Measurements from ENCODE around the gene PREX1.

The PREX1 gene

DNA sequence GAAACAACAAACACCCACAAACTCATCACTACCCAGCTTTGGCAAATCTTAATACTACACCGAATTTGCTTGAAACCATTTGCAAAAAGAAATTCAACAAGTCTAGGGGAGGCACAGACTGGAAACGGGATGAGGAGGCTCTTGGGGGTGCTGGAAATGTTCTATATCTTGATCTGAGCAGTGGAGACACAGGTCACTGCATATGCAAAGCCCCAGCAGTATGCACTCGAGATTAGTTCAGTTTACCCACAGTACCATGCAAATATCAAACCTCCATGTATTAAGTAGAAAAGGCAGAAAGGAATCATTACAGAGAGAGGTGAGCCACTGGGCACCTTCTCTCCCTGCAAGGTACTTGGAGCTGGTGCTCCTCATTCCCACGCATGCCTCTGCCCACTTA lies 75.9 kb downstream of the PREX1 start:
- ChIA-PET POLR2A (interaction anchor here (0.6 kb wide), 1 partner anchor 46 kb away, joined by 3 read pairs; no protein-coding TSS in a partner anchor), CTCF (interaction anchor here (1.0 to 4.2 kb wide), 4 partner anchors 8 to 22 kb away, joined by 3 to 15 read pairs (median 8); no protein-coding TSS in a partner anchor)
- no peak for DNase-seq
- Histone ChIP-seq H3K4me3 (ENCODE audit: control insufficient read depth in 1 of 7, extremely low read depth in 1 of 7, insufficient read depth in 4 of 7, low read depth in 2 of 7, low read length in 6 of 7) (peak overlapping the region in 1 of 7 experiments; percentile 48), H3K4me1 (ENCODE audit: control extremely low read depth in 1 of 4, control insufficient read depth in 4 of 4, insufficient read depth in 4 of 4, low read length in 3 of 4) (peaks cover 13 to 61% (median 57%) of the 10 kb centered on the region in 4 experiments), H3K36me3 (ENCODE audit: control insufficient read depth in 4 of 4, insufficient read depth in 4 of 4, low read length in 3 of 4) (peaks cover 3 to 4% (median 3%) of the 10 kb centered on the region in 4 experiments), H3K27me3 (replicated peaks in 2 of 5; ENCODE audit: control insufficient read depth in 4 of 5, insufficient read depth in 5 of 5, low read length in 4 of 5) (no peaks in the 10 kb centered on the region), H3K9me3 (ENCODE audit: control extremely low read depth in 1 of 5, control insufficient read depth in 4 of 5, insufficient read depth in 2 of 5, low read depth in 1 of 5, low read length in 4 of 5) (peaks cover 0 to 11% (median 0%) of the 10 kb centered on the region in 5 experiments), H3K27ac (ENCODE audit: insufficient read depth in 1 of 2, low read depth in 1 of 2, low read length in 2 of 2, poor library complexity in 1 of 2, severe bottlenecking in 2 of 2) (peak overlapping the region in 1 of 2 experiments; percentile 40)
- WGBS (ENCODE audit: insufficient coverage) = 80% methylated on average over 1 of the region's 4 CpGs

DNA sequence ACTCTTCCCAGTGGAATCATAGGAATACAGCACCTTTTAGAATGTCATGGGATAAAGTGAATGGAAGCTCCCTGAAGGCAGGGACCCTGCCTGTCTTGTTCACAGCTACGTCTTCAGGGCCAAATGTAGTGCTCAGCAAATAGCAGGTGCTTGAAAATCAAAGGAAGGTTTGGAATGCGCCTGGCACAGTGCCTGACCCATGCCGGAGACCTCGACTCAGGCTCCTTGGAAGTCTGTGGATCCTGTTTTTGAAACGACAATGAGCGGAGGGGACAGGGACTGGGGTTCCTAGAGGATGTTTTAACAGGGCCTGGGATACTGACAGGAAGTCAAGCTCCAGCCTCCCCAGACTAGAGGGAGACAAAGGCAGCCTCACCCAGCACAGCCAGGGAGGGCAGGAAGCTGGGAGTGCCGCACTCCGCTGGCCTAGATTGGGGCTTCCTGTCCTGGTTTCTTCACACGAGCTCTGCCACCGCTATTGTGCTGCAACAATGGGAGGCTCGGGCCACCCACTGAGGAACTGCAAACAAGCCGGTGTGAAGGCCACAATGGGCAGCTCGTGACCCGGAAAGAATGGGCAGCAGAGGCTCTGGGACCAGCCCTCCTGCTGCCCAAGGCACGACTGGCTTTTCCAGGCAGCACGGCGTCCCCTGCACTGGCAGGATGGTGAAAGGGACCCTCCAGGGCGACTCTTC lies 76.7 kb downstream of the PREX1 start:
- peaks cover 13 to 64% (median 58%) of the 10 kb centered on the region in 4 experiments for H3K4me1 ChIP-seq (ENCODE audit: control extremely low read depth in 1 of 4, control insufficient read depth in 4 of 4, insufficient read depth in 4 of 4, low read length in 3 of 4)
- CTCF ChIA-PET = interaction anchor here (0.9 to 4.2 kb wide), 9 partner anchors 9 to 76 kb away, joined by 3 to 15 read pairs (median 4); no protein-coding TSS in a partner anchor

DNA sequence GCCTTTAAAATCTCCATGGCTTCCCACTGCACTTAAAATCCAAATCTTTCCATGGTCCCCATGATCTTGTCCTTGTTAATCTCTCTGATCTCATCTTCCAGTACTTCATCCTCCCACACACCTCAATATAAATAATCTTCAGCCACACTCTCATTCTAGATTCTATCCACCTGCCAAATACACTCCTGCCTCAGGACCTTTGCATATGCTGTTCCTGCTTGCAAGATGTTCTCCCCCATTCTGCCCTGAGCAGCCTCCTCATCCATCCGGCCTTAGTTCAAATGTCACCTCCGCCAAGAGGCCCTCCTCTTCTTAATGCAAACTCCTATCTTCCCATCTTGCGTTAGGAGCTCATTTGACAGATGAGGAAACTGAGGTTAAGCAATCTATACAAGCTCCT lies 77.4 kb downstream of the PREX1 start:
- ChIA-PET POLR2A (no interaction called here), CTCF (interaction anchor here (0.9 to 4.2 kb wide), 8 partner anchors 10 to 77 kb away, joined by 3 to 15 read pairs (median 4); no protein-coding TSS in a partner anchor)
- peaks cover 0 to 4% (median 0%) of the 10 kb centered on the region in 5 experiments for H3K9me3 ChIP-seq (ENCODE audit: control extremely low read depth in 1 of 5, control insufficient read depth in 4 of 5, insufficient read depth in 2 of 5, low read depth in 1 of 5, low read length in 4 of 5)
- H3K27ac ChIP-seq (ENCODE audit: insufficient read depth in 1 of 2, low read depth in 1 of 2, low read length in 2 of 2, poor library complexity in 1 of 2, severe bottlenecking in 2 of 2) = no peak overlapping the region
- peaks cover 13 to 64% (median 58%) of the 10 kb centered on the region in 4 experiments for H3K4me1 ChIP-seq (ENCODE audit: control extremely low read depth in 1 of 4, control insufficient read depth in 4 of 4, insufficient read depth in 4 of 4, low read length in 3 of 4)
- peaks cover 0 to 4% (median 2%) of the 10 kb centered on the region in 4 experiments for H3K36me3 ChIP-seq (ENCODE audit: control insufficient read depth in 4 of 4, insufficient read depth in 4 of 4, low read length in 3 of 4)
- H3K4me3 ChIP-seq (ENCODE audit: control insufficient read depth in 1 of 7, extremely low read depth in 1 of 7, insufficient read depth in 4 of 7, low read depth in 2 of 7, low read length in 6 of 7) = no peak overlapping the region
- DNase-seq = no peak
- H3K27me3 ChIP-seq (replicated peaks in 2 of 5; ENCODE audit: control insufficient read depth in 4 of 5, insufficient read depth in 5 of 5, low read length in 4 of 5) = no peaks in the 10 kb centered on the region
- WGBS (ENCODE audit: insufficient coverage) = 95% methylated on average over 2 of the region's 3 CpGs

More for the DNA sequence above, 76.7 kb downstream of the PREX1 start:
- WGBS (ENCODE audit: insufficient coverage) = 43% methylated on average over 18 of the region's 18 CpGs
- POLR2A ChIA-PET = no interaction called here
- Histone ChIP-seq H3K27ac (ENCODE audit: insufficient read depth in 1 of 2, low read depth in 1 of 2, low read length in 2 of 2, poor library complexity in 1 of 2, severe bottlenecking in 2 of 2) (peak overlapping the region; percentile 40 to 44), H3K9me3 (ENCODE audit: control extremely low read depth in 1 of 5, control insufficient read depth in 4 of 5, insufficient read depth in 2 of 5, low read depth in 1 of 5, low read length in 4 of 5) (peaks cover 0 to 9% (median 0%) of the 10 kb centered on the region in 5 experiments), H3K27me3 (replicated peaks in 2 of 5; ENCODE audit: control insufficient read depth in 4 of 5, insufficient read depth in 5 of 5, low read length in 4 of 5) (no peaks in the 10 kb centered on the region), H3K36me3 (ENCODE audit: control insufficient read depth in 4 of 4, insufficient read depth in 4 of 4, low read length in 3 of 4) (peaks cover 2 to 5% (median 3%) of the 10 kb centered on the region in 4 experiments), H3K4me3 (ENCODE audit: control insufficient read depth in 1 of 7, extremely low read depth in 1 of 7, insufficient read depth in 4 of 7, low read depth in 2 of 7, low read length in 6 of 7) (peak overlapping the region in 1 of 7 experiments; percentile 48)
- DNase-seq = peak in 2 of 3 donors; percentile 49 to 62

DNA sequence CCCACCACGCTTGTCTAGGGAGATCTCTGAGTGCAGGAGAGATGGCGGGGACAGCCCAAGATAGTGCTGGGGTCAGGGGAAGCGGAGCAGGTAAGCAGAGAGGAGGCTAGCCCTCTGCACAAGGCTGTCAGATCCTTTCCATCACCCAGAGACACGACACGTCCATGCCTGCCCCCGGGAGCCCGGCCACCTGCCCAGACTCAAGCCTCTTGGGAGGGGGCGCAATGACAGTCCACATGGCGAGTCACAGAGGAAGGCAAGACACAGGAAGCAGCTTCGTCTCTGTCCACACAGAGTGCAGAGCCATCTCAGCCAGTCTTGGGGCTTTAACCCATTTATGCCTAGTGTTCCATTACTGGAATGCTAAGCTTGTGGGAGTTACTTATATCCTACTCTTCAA lies 78.4 kb downstream of the PREX1 start:
- Histone ChIP-seq H3K27me3 (replicated peaks in 2 of 5; ENCODE audit: control insufficient read depth in 4 of 5, insufficient read depth in 5 of 5, low read length in 4 of 5) (no peaks in the 10 kb centered on the region), H3K4me1 (ENCODE audit: control extremely low read depth in 1 of 4, control insufficient read depth in 4 of 4, insufficient read depth in 4 of 4, low read length in 3 of 4) (peaks cover 13 to 64% (median 58%) of the 10 kb centered on the region in 4 experiments), H3K36me3 (ENCODE audit: control insufficient read depth in 4 of 4, insufficient read depth in 4 of 4, low read length in 3 of 4) (peaks cover 0 to 8% (median 5%) of the 10 kb centered on the region in 4 experiments), H3K4me3 (ENCODE audit: control insufficient read depth in 1 of 7, extremely low read depth in 1 of 7, insufficient read depth in 4 of 7, low read depth in 2 of 7, low read length in 6 of 7) (no peak overlapping the region), H3K27ac (ENCODE audit: insufficient read depth in 1 of 2, low read depth in 1 of 2, low read length in 2 of 2, poor library complexity in 1 of 2, severe bottlenecking in 2 of 2) (peak overlapping the region in 1 of 2 experiments; percentile 32), H3K9me3 (ENCODE audit: control extremely low read depth in 1 of 5, control insufficient read depth in 4 of 5, insufficient read depth in 2 of 5, low read depth in 1 of 5, low read length in 4 of 5) (no peaks in the 10 kb centered on the region)
- POLR2A ChIA-PET = interaction anchor here (0.9 kb wide), 1 partner anchor 23 kb away, joined by 3 read pairs; no protein-coding TSS in a partner anchor
- WGBS (ENCODE audit: insufficient coverage) = 75% methylated on average over 8 of the region's 10 CpGs
- no peak for DNase-seq
- CTCF ChIA-PET = interaction anchor here (1.4 to 4.2 kb wide), 3 partner anchors 11 to 39 kb away, joined by 4 to 15 read pairs (median 13); no protein-coding TSS in a partner anchor

DNA sequence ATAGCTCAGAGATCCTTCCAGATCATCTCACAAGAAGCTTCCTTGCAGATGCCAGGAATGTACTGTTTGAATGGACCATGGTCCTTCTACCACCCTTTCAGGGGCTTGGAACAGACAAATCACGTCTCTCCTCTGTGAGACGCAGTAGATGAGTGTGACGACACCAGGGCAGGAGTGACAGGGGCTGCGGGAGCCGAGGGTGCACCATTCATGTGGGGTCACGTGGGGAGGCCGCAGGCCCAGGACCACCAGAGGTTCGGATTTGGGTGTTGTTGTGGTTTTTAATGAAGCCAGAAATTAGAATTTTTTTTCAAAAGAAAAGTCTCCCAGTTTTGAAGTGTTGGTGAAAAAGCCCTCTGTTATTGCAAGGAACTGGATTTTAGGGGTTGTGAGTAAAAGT lies 79.2 kb downstream of the PREX1 start:
- Histone ChIP-seq H3K36me3 (ENCODE audit: control insufficient read depth in 4 of 4, insufficient read depth in 4 of 4, low read length in 3 of 4) (peaks cover 0 to 17% (median 13%) of the 10 kb centered on the region in 4 experiments), H3K27ac (ENCODE audit: insufficient read depth in 1 of 2, low read depth in 1 of 2, low read length in 2 of 2, poor library complexity in 1 of 2, severe bottlenecking in 2 of 2) (peak overlapping the region; percentile 32 to 46), H3K9me3 (ENCODE audit: control extremely low read depth in 1 of 5, control insufficient read depth in 4 of 5, insufficient read depth in 2 of 5, low read depth in 1 of 5, low read length in 4 of 5) (no peaks in the 10 kb centered on the region), H3K4me3 (ENCODE audit: control insufficient read depth in 1 of 7, extremely low read depth in 1 of 7, insufficient read depth in 4 of 7, low read depth in 2 of 7, low read length in 6 of 7) (peak overlapping the region in 1 of 7 experiments; percentile 10), H3K27me3 (replicated peaks in 2 of 5; ENCODE audit: control insufficient read depth in 4 of 5, insufficient read depth in 5 of 5, low read length in 4 of 5) (no peaks in the 10 kb centered on the region), H3K4me1 (ENCODE audit: control extremely low read depth in 1 of 4, control insufficient read depth in 4 of 4, insufficient read depth in 4 of 4, low read length in 3 of 4) (peaks cover 13 to 64% (median 58%) of the 10 kb centered on the region in 4 experiments)
- 82% methylated on average over 6 of the region's 8 CpGs for WGBS (ENCODE audit: insufficient coverage)
- ChIA-PET CTCF (interaction anchor here (1.3 to 1.5 kb wide), 2 partner anchors 12 to 91 kb away, joined by 3 to 4 read pairs; no protein-coding TSS in a partner anchor), POLR2A (interaction anchor here (0.6 kb wide), 1 partner anchor 14 kb away, joined by 5 read pairs; no protein-coding TSS in a partner anchor)
- DNase-seq = no peak

DNA sequence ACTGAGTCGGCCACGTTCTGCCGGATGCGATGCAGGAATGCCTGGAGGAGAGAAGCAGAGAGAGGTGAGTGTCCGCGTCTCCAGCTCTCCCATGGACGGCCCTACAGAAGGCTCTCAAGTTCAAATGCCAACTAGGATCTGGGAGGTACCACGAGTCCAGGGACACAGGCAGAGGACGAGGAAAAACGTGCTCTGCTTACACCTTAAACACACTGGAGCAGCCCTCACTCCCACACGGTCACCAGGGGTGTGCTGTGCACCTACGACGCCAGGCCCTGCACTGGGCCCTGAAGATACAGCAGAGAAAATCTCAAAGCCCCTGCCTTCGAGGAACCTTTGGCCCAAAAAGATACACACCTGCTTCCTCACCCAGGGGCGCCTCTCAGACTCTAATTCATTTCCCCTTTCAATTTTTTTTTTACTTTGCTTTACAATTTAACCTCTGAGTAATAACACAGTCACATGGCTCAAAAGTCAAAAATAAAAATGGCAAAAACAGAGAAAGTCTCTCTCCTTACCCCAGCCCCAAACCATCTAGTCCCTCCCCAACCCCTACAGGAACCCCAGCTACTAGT lies 79.9 kb downstream of the PREX1 start:
- Histone ChIP-seq H3K27me3 (replicated peaks in 2 of 5; ENCODE audit: control insufficient read depth in 4 of 5, insufficient read depth in 5 of 5, low read length in 4 of 5) (no peaks in the 10 kb centered on the region), H3K9me3 (ENCODE audit: control extremely low read depth in 1 of 5, control insufficient read depth in 4 of 5, insufficient read depth in 2 of 5, low read depth in 1 of 5, low read length in 4 of 5) (no peaks in the 10 kb centered on the region), H3K36me3 (ENCODE audit: control insufficient read depth in 4 of 4, insufficient read depth in 4 of 4, low read length in 3 of 4) (peaks cover 0 to 23% (median 17%) of the 10 kb centered on the region in 4 experiments), H3K4me1 (ENCODE audit: control extremely low read depth in 1 of 4, control insufficient read depth in 4 of 4, insufficient read depth in 4 of 4, low read length in 3 of 4) (peaks cover 13 to 62% (median 58%) of the 10 kb centered on the region in 4 experiments), H3K27ac (ENCODE audit: insufficient read depth in 1 of 2, low read depth in 1 of 2, low read length in 2 of 2, poor library complexity in 1 of 2, severe bottlenecking in 2 of 2) (peak overlapping the region in 1 of 2 experiments; percentile 14), H3K4me3 (ENCODE audit: control insufficient read depth in 1 of 7, extremely low read depth in 1 of 7, insufficient read depth in 4 of 7, low read depth in 2 of 7, low read length in 6 of 7) (peak overlapping the region in 1 of 7 experiments; percentile 10)
- DNase-seq = peak; percentile 38 to 91 (median 79)
- WGBS (ENCODE audit: insufficient coverage) = 45% methylated on average over 14 of the region's 15 CpGs
- POLR2A ChIA-PET = interaction anchor here (0.6 to 1.0 kb wide), 2 partner anchors 13 to 40 kb away, joined by 3 to 5 read pairs; no protein-coding TSS in a partner anchor
- CTCF ChIA-PET = interaction anchor here (0.7 to 1.5 kb wide), 4 partner anchors 10 to 91 kb away, joined by 3 to 4 read pairs (median 3); no protein-coding TSS in a partner anchor

All from common myeloid progenitor, CD34-positive (primary cell).